Ishikawa (cell line): ENCODE measurements around the gene PCDHA10.
A peak's percentile ranks its signal among the peaks of the same experiment; 100 is the strongest.

Source experiments
- CEBPB ChIP-seq: IDR thresholded peaks from 2 replicates; pipeline ENCODE4 v1.6.1; 2012
- CREB1 ChIP-seq: IDR thresholded peaks from 2 replicates; pipeline ENCODE4 v1.6.1; 2012; ENCODE audit warnings: low read depth
- EGR1 ChIP-seq: IDR thresholded peaks from 2 replicates; pipeline ENCODE4 v1.6.1; 2012
- EP300 ChIP-seq: IDR thresholded peaks from 2 replicates; pipeline ENCODE4 v1.6.1; 2012; ENCODE audit warnings: borderline replicate concordance
- FOXM1 ChIP-seq: IDR thresholded peaks from 2 replicates; pipeline ENCODE4 v1.6.1; 2012; ENCODE audit warnings: low read depth, borderline replicate concordance
- NFIC ChIP-seq: IDR thresholded peaks from 2 replicates; pipeline ENCODE4 v1.6.1; 2012
- RAD21 ChIP-seq: IDR thresholded peaks from 2 replicates; pipeline ENCODE4 v1.6.1; 2012; ENCODE audit warnings: low read depth
- TAF1 ChIP-seq: IDR thresholded peaks from 2 replicates; pipeline ENCODE4 v1.6.1; 2012; ENCODE audit warnings: low read depth, mild to moderate bottlenecking
- TCF12 ChIP-seq: IDR thresholded peaks from 2 replicates; pipeline ENCODE4 v1.6.1; 2012; ENCODE audit warnings: low read depth
- TEAD4 ChIP-seq: IDR thresholded peaks from 2 replicates; pipeline ENCODE4 v1.6.1; 2012
- YY1 ChIP-seq: IDR thresholded peaks from 2 replicates; pipeline ENCODE4 v1.6.1; 2012; ENCODE audit warnings: low read depth
- ZBTB7A ChIP-seq: IDR thresholded peaks from 2 replicates; pipeline ENCODE4 v1.6.1; 2012; ENCODE audit warnings: low read depth
- TF ChIP-seq, protein P1 (sequence below): IDR thresholded peaks from 2 replicates; pipeline ENCODE4 v1.6.1; 2012; ENCODE audit warnings: low read depth, mild to moderate bottlenecking
- TF ChIP-seq, protein P2 (sequence below): IDR thresholded peaks from 2 replicates; pipeline ENCODE4 v1.6.1; 2012
- TF ChIP-seq, protein P3 (sequence below): IDR thresholded peaks from 2 replicates; pipeline ENCODE4 v1.6.1; 2012

PCDHA10 gene

DNA sequence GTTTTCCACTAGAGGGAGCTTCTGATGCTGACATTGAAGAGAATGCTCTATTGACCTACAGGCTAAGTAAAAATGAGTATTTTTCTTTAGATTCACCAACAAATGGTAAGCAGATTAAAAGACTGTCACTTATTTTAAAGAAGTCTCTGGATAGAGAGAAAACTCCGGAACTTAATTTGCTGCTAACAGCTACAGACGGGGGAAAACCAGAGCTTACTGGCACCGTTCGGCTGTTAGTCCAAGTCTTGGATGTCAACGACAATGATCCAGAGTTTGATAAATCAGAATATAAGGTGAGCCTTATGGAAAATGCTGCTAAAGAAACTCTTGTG, 13.8 kb downstream of the PCDHA10 start:
- TF ChIP-seq TEAD4 (no peak), EGR1 (no peak), TAF1 (no peak), TCF12 (no peak), CEBPB (no peak), EP300 (no peak), RAD21 (no peak), ZBTB7A (no peak), NFIC (no peak), YY1 (no peak), FOXM1 (no peak), CREB1 (no peak)
- TF ChIP-seq, protein P1, sequence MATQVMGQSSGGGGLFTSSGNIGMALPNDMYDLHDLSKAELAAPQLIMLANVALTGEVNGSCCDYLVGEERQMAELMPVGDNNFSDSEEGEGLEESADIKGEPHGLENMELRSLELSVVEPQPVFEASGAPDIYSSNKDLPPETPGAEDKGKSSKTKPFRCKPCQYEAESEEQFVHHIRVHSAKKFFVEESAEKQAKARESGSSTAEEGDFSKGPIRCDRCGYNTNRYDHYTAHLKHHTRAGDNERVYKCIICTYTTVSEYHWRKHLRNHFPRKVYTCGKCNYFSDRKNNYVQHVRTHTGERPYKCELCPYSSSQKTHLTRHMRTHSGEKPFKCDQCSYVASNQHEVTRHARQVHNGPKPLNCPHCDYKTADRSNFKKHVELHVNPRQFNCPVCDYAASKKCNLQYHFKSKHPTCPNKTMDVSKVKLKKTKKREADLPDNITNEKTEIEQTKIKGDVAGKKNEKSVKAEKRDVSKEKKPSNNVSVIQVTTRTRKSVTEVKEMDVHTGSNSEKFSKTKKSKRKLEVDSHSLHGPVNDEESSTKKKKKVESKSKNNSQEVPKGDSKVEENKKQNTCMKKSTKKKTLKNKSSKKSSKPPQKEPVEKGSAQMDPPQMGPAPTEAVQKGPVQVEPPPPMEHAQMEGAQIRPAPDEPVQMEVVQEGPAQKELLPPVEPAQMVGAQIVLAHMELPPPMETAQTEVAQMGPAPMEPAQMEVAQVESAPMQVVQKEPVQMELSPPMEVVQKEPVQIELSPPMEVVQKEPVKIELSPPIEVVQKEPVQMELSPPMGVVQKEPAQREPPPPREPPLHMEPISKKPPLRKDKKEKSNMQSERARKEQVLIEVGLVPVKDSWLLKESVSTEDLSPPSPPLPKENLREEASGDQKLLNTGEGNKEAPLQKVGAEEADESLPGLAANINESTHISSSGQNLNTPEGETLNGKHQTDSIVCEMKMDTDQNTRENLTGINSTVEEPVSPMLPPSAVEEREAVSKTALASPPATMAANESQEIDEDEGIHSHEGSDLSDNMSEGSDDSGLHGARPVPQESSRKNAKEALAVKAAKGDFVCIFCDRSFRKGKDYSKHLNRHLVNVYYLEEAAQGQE = no peak
- TF ChIP-seq, protein P2, sequence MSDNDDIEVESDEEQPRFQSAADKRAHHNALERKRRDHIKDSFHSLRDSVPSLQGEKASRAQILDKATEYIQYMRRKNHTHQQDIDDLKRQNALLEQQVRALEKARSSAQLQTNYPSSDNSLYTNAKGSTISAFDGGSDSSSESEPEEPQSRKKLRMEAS = no peak
- TF ChIP-seq, protein P3, sequence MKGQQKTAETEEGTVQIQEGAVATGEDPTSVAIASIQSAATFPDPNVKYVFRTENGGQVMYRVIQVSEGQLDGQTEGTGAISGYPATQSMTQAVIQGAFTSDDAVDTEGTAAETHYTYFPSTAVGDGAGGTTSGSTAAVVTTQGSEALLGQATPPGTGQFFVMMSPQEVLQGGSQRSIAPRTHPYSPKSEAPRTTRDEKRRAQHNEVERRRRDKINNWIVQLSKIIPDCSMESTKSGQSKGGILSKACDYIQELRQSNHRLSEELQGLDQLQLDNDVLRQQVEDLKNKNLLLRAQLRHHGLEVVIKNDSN = no peak

DNA sequence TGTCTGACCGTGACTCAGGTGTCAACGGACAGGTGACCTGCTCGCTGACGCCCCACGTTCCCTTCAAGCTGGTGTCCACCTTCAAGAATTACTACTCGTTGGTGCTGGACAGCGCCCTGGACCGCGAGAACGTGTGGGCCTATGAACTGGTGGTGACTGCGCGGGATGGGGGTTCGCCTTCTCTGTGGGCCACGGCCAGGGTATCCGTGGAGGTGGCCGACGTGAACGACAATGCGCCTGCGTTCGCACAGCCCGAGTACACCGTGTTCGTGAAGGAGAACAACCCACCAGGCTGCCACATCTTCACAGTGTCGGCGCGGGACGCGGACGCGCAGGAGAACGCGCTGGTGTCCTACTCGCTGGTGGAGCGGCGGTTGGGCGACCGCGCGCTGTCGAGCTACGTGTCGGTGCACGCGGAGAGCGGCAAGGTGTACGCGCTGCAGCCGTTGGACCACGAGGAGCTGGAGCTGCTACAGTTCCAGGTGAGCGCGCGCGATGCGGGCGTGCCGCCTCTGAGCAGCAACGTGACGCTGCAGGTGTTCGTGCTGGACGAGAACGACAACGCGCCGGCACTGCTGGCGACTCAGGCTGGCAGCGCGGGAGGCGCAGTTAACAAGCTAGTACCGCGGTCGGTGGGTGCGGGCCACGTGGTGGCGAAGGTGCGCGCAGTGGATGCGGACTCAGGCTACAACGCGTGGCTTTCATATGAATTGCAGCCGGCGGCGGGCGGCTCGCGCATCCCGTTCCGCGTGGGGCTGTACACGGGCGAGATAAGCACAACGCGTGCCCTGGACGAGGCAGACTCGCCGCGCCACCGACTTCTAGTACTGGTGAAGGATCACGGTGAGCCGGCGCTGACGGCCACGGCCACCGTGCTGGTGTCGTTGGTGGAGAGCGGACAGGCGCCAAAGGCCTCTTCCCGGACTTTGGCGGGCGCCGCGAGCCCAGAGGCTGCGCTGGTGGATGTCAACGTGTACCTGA, 14.8 kb downstream of the PCDHA10 start:
- TF ChIP-seq, protein P2 = no peak
- TF ChIP-seq, protein P1 = peak; percentile 52; the same call in 1 of the 2 replicates

DNA sequence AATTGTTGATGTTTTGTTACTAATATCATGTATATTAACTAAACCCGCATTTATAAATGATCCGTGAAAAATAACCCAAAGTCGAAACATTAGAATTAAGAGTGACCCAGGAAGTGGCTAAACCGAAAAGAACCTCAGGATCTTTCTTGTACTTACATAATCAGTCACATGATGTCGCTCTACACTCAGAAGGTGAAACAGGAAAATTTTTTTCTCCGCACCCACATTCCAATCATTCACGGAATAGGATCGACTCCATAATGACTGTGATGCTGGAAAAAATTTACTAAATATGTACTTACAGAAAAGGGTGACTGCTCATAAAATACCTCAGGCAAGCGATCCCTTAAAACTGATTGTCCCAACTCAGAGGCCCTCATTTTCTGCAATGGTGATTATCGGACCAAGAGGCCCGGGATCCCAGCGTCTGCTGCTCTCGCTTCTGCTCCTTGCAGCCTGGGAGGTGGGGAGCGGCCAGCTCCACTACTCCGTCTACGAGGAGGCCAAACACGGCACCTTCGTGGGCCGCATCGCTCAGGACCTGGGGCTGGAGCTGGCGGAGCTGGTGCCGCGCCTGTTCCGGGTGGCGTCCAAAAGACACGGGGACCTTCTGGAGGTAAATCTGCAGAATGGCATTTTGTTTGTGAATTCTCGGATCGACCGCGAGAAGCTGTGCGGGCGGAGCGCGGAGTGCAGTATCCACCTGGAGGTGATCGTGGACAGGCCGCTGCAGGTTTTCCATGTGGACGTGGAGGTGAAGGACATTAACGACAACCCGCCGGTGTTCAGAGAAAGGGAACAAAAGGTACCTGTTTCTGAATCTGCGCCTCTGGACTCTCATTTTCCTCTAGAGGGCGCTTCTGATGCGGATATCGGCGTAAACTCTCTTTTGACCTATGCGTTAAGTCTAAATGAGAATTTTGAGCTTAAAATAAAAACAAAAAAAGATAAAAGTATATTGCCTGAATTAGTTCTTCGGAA, 19.7 kb downstream of the PCDHA10 start, which contains the start of gene PCDHA12:
TSS of gene PCDHA12 (plus strand) at position 224 of the 981 bp plus-strand sequence. CDS start at position 389, 165 bp downstream.
- no peak for TF ChIP-seq TEAD4
- no peak for TF ChIP-seq EP300

DNA sequence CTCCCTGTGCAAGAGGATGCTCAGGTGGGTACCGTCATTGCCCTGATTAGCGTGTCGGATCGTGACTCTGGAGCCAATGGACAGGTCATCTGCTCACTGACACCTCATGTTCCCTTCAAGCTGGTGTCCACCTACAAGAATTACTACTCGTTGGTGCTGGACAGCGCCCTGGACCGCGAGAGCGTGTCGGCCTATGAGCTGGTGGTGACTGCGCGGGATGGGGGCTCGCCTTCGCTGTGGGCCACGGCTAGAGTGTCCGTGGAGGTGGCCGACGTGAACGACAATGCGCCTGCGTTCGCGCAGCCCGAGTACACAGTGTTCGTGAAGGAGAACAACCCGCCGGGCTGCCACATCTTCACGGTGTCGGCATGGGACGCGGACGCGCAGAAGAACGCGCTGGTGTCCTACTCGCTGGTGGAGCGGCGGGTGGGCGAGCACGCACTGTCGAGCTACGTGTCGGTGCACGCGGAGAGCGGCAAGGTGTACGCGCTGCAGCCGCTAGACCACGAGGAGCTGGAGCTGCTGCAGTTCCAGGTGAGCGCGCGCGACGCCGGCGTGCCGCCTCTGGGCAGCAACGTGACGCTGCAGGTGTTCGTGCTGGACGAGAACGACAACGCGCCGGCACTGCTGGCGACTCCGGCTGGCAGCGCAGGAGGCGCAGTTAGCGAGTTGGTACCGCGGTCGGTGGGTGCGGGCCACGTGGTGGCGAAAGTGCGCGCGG, 21.0 kb downstream of the PCDHA10 start:
- TF ChIP-seq, protein P1 = peak; percentile 36; the same call in 1 of the 2 replicates

DNA sequence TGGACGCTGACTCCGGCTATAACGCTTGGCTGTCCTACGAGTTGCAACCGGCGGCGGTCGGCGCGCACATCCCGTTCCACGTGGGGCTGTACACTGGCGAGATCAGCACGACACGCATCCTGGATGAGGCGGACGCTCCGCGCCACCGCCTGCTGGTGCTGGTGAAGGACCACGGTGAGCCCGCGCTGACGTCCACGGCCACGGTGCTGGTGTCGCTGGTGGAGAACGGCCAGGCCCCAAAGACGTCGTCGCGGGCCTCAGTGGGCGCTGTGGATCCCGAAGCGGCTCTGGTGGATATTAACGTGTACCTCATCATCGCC, 21.5 kb downstream of the PCDHA10 start:
- TF ChIP-seq FOXM1 (no peak), NFIC (no peak), CREB1 (no peak), TAF1 (no peak), TEAD4 (no peak), EGR1 (no peak), YY1 (no peak), TCF12 (no peak)
- TF ChIP-seq, protein P1 = no peak
- TF ChIP-seq, protein P2 = no peak
